Measurements from ENCODE around the gene CUL2.

- no peak for TF ChIP-seq FOXP2 (optimal IDR thresholded peaks at IDR 0.05; ENCODE audit: borderline replicate concordance, extremely low read depth, extremely low read length, insufficient read depth)
- no peak for TF ChIP-seq TAF1 (IDR thresholded peaks at IDR 0.05; ENCODE audit: borderline replicate concordance, insufficient read depth, low read length)
- no peak for TF ChIP-seq POLR2AphosphoS5 (IDR thresholded peaks at IDR 0.05; ENCODE audit: low read depth, low read length)
- no peak for TF ChIP-seq SIN3A (IDR thresholded peaks at IDR 0.05; ENCODE audit: borderline replicate concordance, insufficient read depth, low read length)
- TF ChIP-seq, protein P1, sequence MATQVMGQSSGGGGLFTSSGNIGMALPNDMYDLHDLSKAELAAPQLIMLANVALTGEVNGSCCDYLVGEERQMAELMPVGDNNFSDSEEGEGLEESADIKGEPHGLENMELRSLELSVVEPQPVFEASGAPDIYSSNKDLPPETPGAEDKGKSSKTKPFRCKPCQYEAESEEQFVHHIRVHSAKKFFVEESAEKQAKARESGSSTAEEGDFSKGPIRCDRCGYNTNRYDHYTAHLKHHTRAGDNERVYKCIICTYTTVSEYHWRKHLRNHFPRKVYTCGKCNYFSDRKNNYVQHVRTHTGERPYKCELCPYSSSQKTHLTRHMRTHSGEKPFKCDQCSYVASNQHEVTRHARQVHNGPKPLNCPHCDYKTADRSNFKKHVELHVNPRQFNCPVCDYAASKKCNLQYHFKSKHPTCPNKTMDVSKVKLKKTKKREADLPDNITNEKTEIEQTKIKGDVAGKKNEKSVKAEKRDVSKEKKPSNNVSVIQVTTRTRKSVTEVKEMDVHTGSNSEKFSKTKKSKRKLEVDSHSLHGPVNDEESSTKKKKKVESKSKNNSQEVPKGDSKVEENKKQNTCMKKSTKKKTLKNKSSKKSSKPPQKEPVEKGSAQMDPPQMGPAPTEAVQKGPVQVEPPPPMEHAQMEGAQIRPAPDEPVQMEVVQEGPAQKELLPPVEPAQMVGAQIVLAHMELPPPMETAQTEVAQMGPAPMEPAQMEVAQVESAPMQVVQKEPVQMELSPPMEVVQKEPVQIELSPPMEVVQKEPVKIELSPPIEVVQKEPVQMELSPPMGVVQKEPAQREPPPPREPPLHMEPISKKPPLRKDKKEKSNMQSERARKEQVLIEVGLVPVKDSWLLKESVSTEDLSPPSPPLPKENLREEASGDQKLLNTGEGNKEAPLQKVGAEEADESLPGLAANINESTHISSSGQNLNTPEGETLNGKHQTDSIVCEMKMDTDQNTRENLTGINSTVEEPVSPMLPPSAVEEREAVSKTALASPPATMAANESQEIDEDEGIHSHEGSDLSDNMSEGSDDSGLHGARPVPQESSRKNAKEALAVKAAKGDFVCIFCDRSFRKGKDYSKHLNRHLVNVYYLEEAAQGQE (IDR thresholded peaks at IDR 0.05; ENCODE audit: insufficient read depth in 1 of 2, low read depth in 2 of 2, low read length in 2 of 2): no peak
These were observed 15.9 kb downstream of the CUL2 start for GRCh38 chr10:35074266-35074665.
